Body of pancreas (tissue), 4 donors: Measurements from ENCODE around the gene C1D. TPM values are rescaled to one million over a fixed set of nuclear protein-coding genes. Genes with fewer than 3 reads are reported as not detected.
"Not testable (repeated sequence)": the region's sequence is repeated elsewhere in the genome, so short reads cannot be mapped to it uniquely, and the experiment has no call there.

Experiments used
- ATAC-seq: fragments of 150-250 bp; one replicate; pipeline ENCODE4 v1.9.1; 2016
- DNase-seq, 4 donors: peaks; one replicate each; pipeline ENCODE4 v3.0.0-alpha.2; 2019
- H3K27ac ChIP-seq, 4 donors: fragments of 200-600 bp; sonication (generic); 1 replicate in 3 of 4; 2 replicates in 1 of 4; pipeline versions ENCODE4 v1.5.1 to v1.6.1; 2016 to 2019; ENCODE audit warnings: mild to moderate bottlenecking in 1 of 4, mixed read lengths in 1 of 4, moderate library complexity in 1 of 4
- H3K27me3 ChIP-seq, 2 donors: fragments of 200-600 bp; sonication (generic); one replicate each; pipeline ENCODE4 v1.6.0; 2016; ENCODE audit warnings: mild to moderate bottlenecking in 1 of 2
- H3K36me3 ChIP-seq, 2 donors: fragments of 200-600 bp; sonication (generic); replicated peaks in 1 of 2; 2 replicates each; pipeline ENCODE4 v1.5.1; 2016; ENCODE audit warnings: low read depth in 2 of 2; ENCODE audit not compliant: insufficient read depth in 1 of 2
- H3K4me1 ChIP-seq: fragments of 200-600 bp; sonication (generic); one replicate; pipeline ENCODE4 v1.6.0; 2016
- H3K4me3 ChIP-seq, 2 donors: fragments of 200-600 bp; sonication (generic); 1 replicate in 1 of 2; 2 replicates in 1 of 2; pipeline ENCODE4 v1.5.1; 2016 to 2019
- H3K9me3 ChIP-seq, 3 donors: fragments of 200-600 bp; sonication (generic); 1 replicate in 2 of 3; 2 replicates in 1 of 3; pipeline ENCODE4 v1.5.1; 2016
- CTCF ChIP-seq, 7 experiments: fragments of 450-650 bp in 4 of 7; fragments of 200-600 bp in 3 of 7; sonication (generic) in 3 of 7; IDR thresholded peaks; one replicate each; pipeline ENCODE4 v1.5.1; 2016 to 2019; ENCODE audit warnings: antibody characterized with exemption in 7 of 7
- POLR2A ChIP-seq, 3 donors: fragments of 450-650 bp; IDR thresholded peaks; one replicate each; pipeline ENCODE4 v1.6.1; 2016; ENCODE audit warnings: antibody characterized with exemption in 3 of 3, mild to moderate bottlenecking in 2 of 3
- WGBS, 2 donors: methylation state at CpG; one replicate each; pipeline ENCODE4 v1.1.5; 2017; 5-methylcytosine and 5-hydroxymethylcytosine counted together
- intact Hi-C: fragments of 100-400 bp; cut with DNase I; formaldehyde crosslinking; loops from one replicate; pipeline ENCODE4 v1.15.1; 2023
- total RNA-seq, 2 donors: library from RNA; depleted of rRNA; stranded (reverse); fragments of >200 nt; gene quantifications; one replicate each; pipeline ENCODE4 v1.1.0, GENCODE V29; 2016

Gene C1D
- total RNA-seq, 2 donors from 2014 or later = 18.5 to 29.6 TPM

GRCh38 chr2:67999332-67999731 is 63.5 kb downstream of the C1D start:
- DNase-seq = no peak
- H3K27me3 ChIP-seq = no peaks in the 10 kb centered on the region
- no peak overlapping the region for H3K4me3 ChIP-seq
- H3K4me1 ChIP-seq = no peaks in the 10 kb centered on the region
- no peak overlapping the region for H3K27ac ChIP-seq
- intact Hi-C loops = no loop called here
- ATAC-seq = no peak
- 90 to 95% methylated on average over 3 of the region's 3 CpGs for WGBS, 2 donors
- TF ChIP-seq CTCF (IDR thresholded peaks at IDR 0.05) = no peak
- no peak for TF ChIP-seq POLR2A (IDR thresholded peaks at IDR 0.05)
- H3K36me3 ChIP-seq = no peaks in the 10 kb centered on the region
- no peaks in the 10 kb centered on the region for H3K9me3 ChIP-seq

GRCh38 chr2:67997903-67998302 is 64.9 kb downstream of the C1D start:
- no peak overlapping the region for H3K27ac ChIP-seq
- H3K9me3 ChIP-seq = no peaks in the 10 kb centered on the region
- H3K27me3 ChIP-seq = no peaks in the 10 kb centered on the region
- TF ChIP-seq POLR2A (IDR thresholded peaks at IDR 0.05) (no peak), CTCF (IDR thresholded peaks at IDR 0.05) (no peak)
- intact Hi-C loops = no loop called here
- 92 to 98% methylated on average over 3 of the region's 3 CpGs for WGBS, 2 donors
- ATAC-seq (no peak), DNase-seq (no peak)
- H3K36me3 ChIP-seq = no peaks in the 10 kb centered on the region
- H3K4me1 ChIP-seq = no peaks in the 10 kb centered on the region
- no peak overlapping the region for H3K4me3 ChIP-seq

- Histone ChIP-seq H3K4me3 (no peak overlapping the region), H3K27ac (no peak overlapping the region), H3K4me1 (no peaks in the 10 kb centered on the region), H3K9me3 (no peaks in the 10 kb centered on the region), H3K27me3 (no peaks in the 10 kb centered on the region), H3K36me3 (no peaks in the 10 kb centered on the region)
- no peak for TF ChIP-seq CTCF (IDR thresholded peaks at IDR 0.05)
- no peak for TF ChIP-seq POLR2A (IDR thresholded peaks at IDR 0.05)
- intact Hi-C loops = no loop called here
- no peak for ATAC-seq
- WGBS, 2 donors = 35 to 41% methylated on average over 2 to 3 of the region's 3 CpGs
- DNase-seq = no peak
These were observed 65.3 kb downstream of the C1D start for GRCh38 chr2:67997528-67997900.

GRCh38 chr2:67996772-67997527 is 65.9 kb downstream of the C1D start:
- DNase-seq (no peak), ATAC-seq (no peak)
- intact Hi-C loops = no loop called here
- H3K4me1 ChIP-seq = no peaks in the 10 kb centered on the region
- no peaks in the 10 kb centered on the region for H3K9me3 ChIP-seq
- 73 to 94% methylated on average over 6 of the region's 6 CpGs for WGBS, 2 donors
- no peak overlapping the region for H3K4me3 ChIP-seq
- H3K36me3 ChIP-seq = no peaks in the 10 kb centered on the region
- no peaks in the 10 kb centered on the region for H3K27me3 ChIP-seq
- TF ChIP-seq POLR2A (IDR thresholded peaks at IDR 0.05) (no peak), CTCF (IDR thresholded peaks at IDR 0.05) (no peak)
- no peak overlapping the region for H3K27ac ChIP-seq

GRCh38 chr2:67994716-67995115 is 68.1 kb downstream of the C1D start:
- Histone ChIP-seq H3K36me3 (no peaks in the 10 kb centered on the region), H3K27me3 (no peaks in the 10 kb centered on the region), H3K4me3 (no peak overlapping the region), H3K9me3 (no peaks in the 10 kb centered on the region), H3K4me1 (no peaks in the 10 kb centered on the region), H3K27ac (no peak overlapping the region)
- ATAC-seq (no peak), DNase-seq (no peak)
- TF ChIP-seq CTCF (IDR thresholded peaks at IDR 0.05) (no peak), POLR2A (IDR thresholded peaks at IDR 0.05) (no peak)
- 68 to 76% methylated on average over 1 of the region's 1 CpG for WGBS, 2 donors
- intact Hi-C loops = no loop called here

GRCh38 chr2:67994069-67994468 is 68.7 kb downstream of the C1D start:
- H3K36me3 ChIP-seq, intact Hi-C loops, DNase-seq, ATAC-seq, H3K4me1 ChIP-seq, H3K9me3 ChIP-seq, H3K4me3 ChIP-seq, H3K27ac ChIP-seq, H3K27me3 ChIP-seq: not testable (repeated sequence)
- 82 to 90% methylated on average over 3 of the region's 3 CpGs for WGBS, 2 donors
